Uterus (tissue), 4 donors: ENCODE results near the gene FEV. TPM values are rescaled to one million over a fixed set of nuclear protein-coding genes. Genes with fewer than 3 reads are reported as not detected.

Experiments used
- DNase-seq, 2 donors: peaks; one replicate each; pipeline ENCODE4 v3.0.0-alpha.2; 2019 to 2020
- H3K27ac ChIP-seq, 2 donors: fragments of 200-600 bp; sonication (generic); 1 replicate in 1 of 2; 2 replicates in 1 of 2; pipeline ENCODE4 v1.5.1; 2016 to 2018
- H3K27me3 ChIP-seq, 2 donors: fragments of 200-600 bp; sonication (generic); one replicate each; pipeline ENCODE4 v1.5.1; 2018 to 2019; ENCODE audit warnings: control low read depth in 1 of 2
- H3K36me3 ChIP-seq, 2 donors: fragments of 200-600 bp; sonication (generic); one replicate each; pipeline ENCODE4 v1.5.1; 2019; ENCODE audit warnings: control low read depth in 1 of 2
- H3K4me1 ChIP-seq, 2 donors: fragments of 200-600 bp; sonication (generic); one replicate each; pipeline ENCODE4 v1.5.1; 2018 to 2019; ENCODE audit warnings: control low read depth in 1 of 2
- H3K4me3 ChIP-seq, 2 donors: fragments of 200-600 bp; sonication (generic); 1 replicate in 1 of 2; 2 replicates in 1 of 2; pipeline ENCODE4 v1.5.1; 2018 to 2019; ENCODE audit warnings: mild to moderate bottlenecking in 1 of 2
- H3K9me3 ChIP-seq, 2 donors: fragments of 200-600 bp; sonication (generic); one replicate each; pipeline ENCODE4 v1.5.1; 2019; ENCODE audit warnings: control low read depth in 1 of 2
- POLR2A ChIP-seq, 2 donors: fragments of 450-650 bp; IDR thresholded peaks; one replicate each; pipeline ENCODE4 v1.6.1; 2016; ENCODE audit warnings: antibody characterized with exemption in 2 of 2, mild to moderate bottlenecking in 1 of 2, moderate library complexity in 1 of 2
- intact Hi-C: fragments of 100-400 bp; cut with DNase I; formaldehyde crosslinking; loops from one replicate; pipeline ENCODE4 v1.15.1; 2023; ENCODE audit warnings: low total_unique reads
- total RNA-seq, 4 donors: library from RNA; depleted of rRNA in 3 of 4; stranded (reverse); fragments of >200 nt in 3 of 4; gene quantifications; one replicate each; pipeline versions ENCODE4 v1.1.0 to v1.2.4, GENCODE V29; 2014 to 2023
- TF ChIP-seq, protein P1 (sequence below), 4 experiments: fragments of 200-600 bp in 2 of 4; fragments of 450-650 bp in 2 of 4; sonication (generic) in 2 of 4; IDR thresholded peaks; one replicate each; pipeline ENCODE4 v1.5.1; 2016 to 2019; ENCODE audit warnings: antibody characterized with exemption in 4 of 4, mild to moderate bottlenecking in 2 of 4, moderate library complexity in 1 of 4
- donor health status: DM: yes; HTN: yes; CAD: no.

Gene FEV
- total RNA-seq, 4 donors from 2014 or later = not detected

DNA sequence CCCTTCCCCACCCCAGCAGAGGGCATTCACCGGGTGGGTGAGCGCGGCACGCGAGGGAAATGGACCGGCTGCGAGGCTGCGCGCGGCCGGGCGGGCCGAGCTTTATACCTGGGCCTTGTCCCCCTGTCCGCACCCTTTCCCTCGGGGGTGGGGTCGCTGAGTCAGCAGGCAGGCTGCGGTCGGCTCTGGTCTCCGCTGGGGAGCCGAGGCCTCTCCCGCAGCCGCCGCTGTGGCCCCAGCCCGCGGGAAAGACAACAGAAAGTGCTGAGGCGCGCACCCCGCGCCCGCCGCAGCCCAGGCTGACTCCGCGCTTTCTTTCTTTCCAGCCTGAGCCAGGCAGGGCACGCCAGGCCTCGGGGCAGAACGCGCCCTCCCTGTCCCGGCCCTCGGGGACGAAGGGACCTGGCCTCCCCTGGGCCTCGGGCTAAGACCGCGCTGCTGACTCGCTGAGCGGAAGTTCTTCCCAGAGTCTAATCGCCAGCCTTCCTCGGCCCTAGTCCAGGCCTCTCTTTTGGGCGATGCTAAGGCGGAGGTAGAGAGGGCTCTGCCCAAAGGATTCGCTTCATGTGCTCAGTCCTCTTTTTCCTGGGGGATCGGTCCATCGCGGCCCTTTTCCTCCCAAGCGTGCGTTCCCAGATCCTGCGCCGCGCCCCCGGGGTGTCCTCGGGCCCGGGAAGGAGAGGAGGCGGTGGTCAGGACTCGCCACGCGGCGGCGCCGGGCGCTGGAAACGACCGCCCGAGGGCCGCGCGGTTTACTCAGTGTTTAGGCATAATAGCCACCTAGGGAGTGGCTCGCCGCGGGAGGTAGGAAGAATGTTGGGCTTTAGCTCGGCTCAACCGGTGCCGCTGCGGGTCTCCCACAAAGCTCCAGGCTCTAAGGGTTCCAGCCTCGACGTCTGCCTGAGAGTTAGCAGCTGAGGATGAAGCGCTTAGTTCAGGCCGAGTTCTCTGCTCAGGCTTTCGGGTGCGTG is 8.6 kb upstream of the FEV start, which contains the start of gene CRYBA2:
Gene CRYBA2, minus strand, starts transcription at position 78 of the 971 bp plus-strand sequence. CDS start 246 bp downstream, outside the sequence.
- intact Hi-C loops = no loop called here
- DNase-seq = no peak
- H3K4me3 ChIP-seq = peak within 1 kb of the TSS; percentile 7 to 14
- TF ChIP-seq, protein P1, sequence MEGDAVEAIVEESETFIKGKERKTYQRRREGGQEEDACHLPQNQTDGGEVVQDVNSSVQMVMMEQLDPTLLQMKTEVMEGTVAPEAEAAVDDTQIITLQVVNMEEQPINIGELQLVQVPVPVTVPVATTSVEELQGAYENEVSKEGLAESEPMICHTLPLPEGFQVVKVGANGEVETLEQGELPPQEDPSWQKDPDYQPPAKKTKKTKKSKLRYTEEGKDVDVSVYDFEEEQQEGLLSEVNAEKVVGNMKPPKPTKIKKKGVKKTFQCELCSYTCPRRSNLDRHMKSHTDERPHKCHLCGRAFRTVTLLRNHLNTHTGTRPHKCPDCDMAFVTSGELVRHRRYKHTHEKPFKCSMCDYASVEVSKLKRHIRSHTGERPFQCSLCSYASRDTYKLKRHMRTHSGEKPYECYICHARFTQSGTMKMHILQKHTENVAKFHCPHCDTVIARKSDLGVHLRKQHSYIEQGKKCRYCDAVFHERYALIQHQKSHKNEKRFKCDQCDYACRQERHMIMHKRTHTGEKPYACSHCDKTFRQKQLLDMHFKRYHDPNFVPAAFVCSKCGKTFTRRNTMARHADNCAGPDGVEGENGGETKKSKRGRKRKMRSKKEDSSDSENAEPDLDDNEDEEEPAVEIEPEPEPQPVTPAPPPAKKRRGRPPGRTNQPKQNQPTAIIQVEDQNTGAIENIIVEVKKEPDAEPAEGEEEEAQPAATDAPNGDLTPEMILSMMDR (IDR thresholded peaks at IDR 0.05) = no peak
- no peak for TF ChIP-seq POLR2A (IDR thresholded peaks at IDR 0.05)
- H3K27ac ChIP-seq = no peak within 1 kb of the TSS
- H3K9me3 ChIP-seq = no peaks in the 10 kb centered on the region
- H3K36me3 ChIP-seq = no peaks in the 10 kb centered on the region
- peaks cover 0 to 15% of the 10 kb centered on the region in 2 donors for H3K4me1 ChIP-seq
- peaks cover 14 to 65% of the 10 kb centered on the region in 2 donors for H3K27me3 ChIP-seq

DNA sequence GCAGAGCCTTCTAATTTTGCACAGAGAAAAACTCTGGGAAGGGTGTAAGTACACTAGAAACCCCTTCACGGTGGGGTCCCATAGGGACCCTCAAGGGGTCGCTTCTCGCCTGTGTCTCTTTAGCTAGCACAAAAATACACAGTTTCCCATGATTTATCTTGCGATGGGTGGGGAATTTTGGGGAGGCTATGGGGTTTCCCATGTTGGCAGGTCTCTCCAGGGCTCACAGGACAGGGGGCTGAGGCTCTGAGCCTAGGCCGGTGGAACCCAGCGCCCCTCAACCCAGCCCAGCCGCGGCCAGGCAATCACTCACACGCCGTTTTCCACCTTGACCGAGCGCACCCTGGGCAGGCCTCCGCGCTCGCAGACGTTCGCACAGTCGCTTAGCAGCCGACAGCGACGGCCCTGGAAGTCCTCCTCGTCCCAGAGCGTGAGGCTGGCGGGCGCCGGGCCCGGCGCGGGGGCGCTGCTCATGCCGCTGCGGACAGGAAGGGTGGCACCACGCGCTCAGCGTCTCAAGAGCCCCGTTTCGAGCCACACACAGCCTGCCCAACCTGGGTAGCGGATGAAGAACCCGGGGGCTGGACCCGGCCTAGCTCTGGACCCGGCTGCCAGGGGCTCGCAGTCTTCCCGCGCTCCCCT is 7.8 kb upstream of the FEV start:
- peaks cover 14 to 65% of the 10 kb centered on the region in 2 donors for H3K27me3 ChIP-seq

DNA sequence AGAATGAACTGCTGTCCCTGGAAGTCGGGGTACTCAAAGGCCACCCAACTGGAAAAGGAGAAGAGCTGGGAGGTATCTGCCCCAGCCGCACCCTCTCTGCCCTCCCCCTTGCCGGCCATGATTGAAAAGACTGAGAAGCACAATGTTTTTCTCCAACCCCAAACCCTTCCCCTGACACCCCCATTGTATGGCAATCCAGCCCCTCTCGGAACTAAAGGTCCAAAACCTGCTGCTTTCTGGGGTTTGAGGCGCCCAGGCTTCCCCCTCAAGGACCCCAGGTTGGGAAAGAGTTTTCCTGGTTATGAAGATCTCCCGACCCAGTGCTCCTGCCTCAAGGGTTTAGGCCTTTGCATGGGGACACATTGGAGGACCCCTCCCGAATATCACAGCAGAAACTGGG is 7.2 kb upstream of the FEV start:
- DNase-seq = no peak
- Histone ChIP-seq H3K27me3 (peaks cover 14 to 70% of the 10 kb centered on the region in 2 donors), H3K4me1 (peaks cover 0 to 15% of the 10 kb centered on the region in 2 donors), H3K4me3 (no peak overlapping the region), H3K36me3 (no peaks in the 10 kb centered on the region), H3K27ac (no peak overlapping the region), H3K9me3 (no peaks in the 10 kb centered on the region)
- intact Hi-C loops = no loop called here
- TF ChIP-seq POLR2A (IDR thresholded peaks at IDR 0.05) = no peak
- TF ChIP-seq, protein P1 (IDR thresholded peaks at IDR 0.05) = no peak

More for the DNA sequence above, 7.8 kb upstream of the FEV start:
- Histone ChIP-seq H3K4me1 (peaks cover 0 to 15% of the 10 kb centered on the region in 2 donors), H3K9me3 (no peaks in the 10 kb centered on the region), H3K36me3 (no peaks in the 10 kb centered on the region), H3K4me3 (peak overlapping the region in 1 of 2 donors; percentile 14), H3K27ac (no peak overlapping the region)
- intact Hi-C loops = no loop called here
- TF ChIP-seq, protein P1 (IDR thresholded peaks at IDR 0.05) = no peak
- no peak for TF ChIP-seq POLR2A (IDR thresholded peaks at IDR 0.05)
- DNase-seq = no peak

DNA sequence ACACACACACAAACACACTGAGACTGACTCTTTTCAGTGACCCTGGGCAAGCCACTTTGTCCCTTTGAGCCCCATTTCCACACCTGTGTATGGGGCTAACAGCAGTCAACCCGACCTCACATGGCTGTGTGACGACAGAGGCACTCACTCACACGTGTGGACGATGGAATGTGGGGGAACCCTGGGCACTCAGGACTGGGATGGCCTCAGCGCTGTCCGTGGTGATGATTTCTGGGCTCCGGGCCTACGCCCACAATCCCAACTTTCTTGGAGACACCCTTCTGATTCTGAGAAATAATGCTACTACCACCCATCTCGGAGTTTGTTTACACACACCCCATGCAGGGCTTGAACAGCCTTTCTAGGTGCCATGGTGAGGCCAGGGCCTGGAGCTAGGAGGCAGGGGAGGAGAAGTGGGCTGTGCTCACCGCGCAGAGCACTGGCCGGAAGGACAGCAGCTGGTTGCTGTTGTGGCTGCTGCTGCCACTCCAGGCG is 6.7 kb upstream of the FEV start:
- no peak for DNase-seq
- H3K27me3 ChIP-seq = peaks cover 14 to 74% of the 10 kb centered on the region in 2 donors
- no peak overlapping the region for H3K27ac ChIP-seq
- intact Hi-C loops = no loop called here
- no peaks in the 10 kb centered on the region for H3K9me3 ChIP-seq
- no peak overlapping the region for H3K4me3 ChIP-seq
- peaks cover 0 to 15% of the 10 kb centered on the region in 2 donors for H3K4me1 ChIP-seq
- TF ChIP-seq POLR2A (IDR thresholded peaks at IDR 0.05) = no peak
- TF ChIP-seq, protein P1 (IDR thresholded peaks at IDR 0.05) = no peak
- H3K36me3 ChIP-seq = no peaks in the 10 kb centered on the region
